GM23338 (cell line): ENCODE data around the gene ABCC9. TPM values are rescaled to one million over a fixed set of nuclear protein-coding genes. Genes with fewer than 3 reads are reported as not detected.

Experiments used
- ATAC-seq: fragments of 200-7000 bp; cut with Tn5 transposase; 3 replicates; pipeline ENCODE4 v1.9.1; 2020
- DNase-seq: peaks from one replicate; pipeline ENCODE4 v3.0.0-alpha.2; 2015; ENCODE audit warnings: low spot score
- H2AFZ ChIP-seq: fragments of 200-600 bp; sonication (generic); 2 replicates; pipeline ENCODE4 v1.8.0; 2016; ENCODE audit warnings: antibody characterized with exemption, mild to moderate bottlenecking, moderate library complexity
- H3F3A ChIP-seq: fragments of 200-600 bp; sonication (generic); replicated peaks from 2 replicates; pipeline ENCODE4 v1.8.0; 2017; ENCODE audit warnings: antibody characterized with exemption, mixed run types, low read depth
- H3K27ac ChIP-seq: fragments of 200-600 bp; sonication (generic); 2 replicates; pipeline ENCODE4 v1.6.1; 2016; ENCODE audit warnings: low read depth
- H3K27me3 ChIP-seq: fragments of 200-600 bp; sonication (generic); 2 replicates; pipeline ENCODE4 v1.8.0; 2016; ENCODE audit warnings: mild to moderate bottlenecking, mixed run types, moderate library complexity; ENCODE audit not compliant: insufficient read depth
- H3K36me3 ChIP-seq: fragments of 200-600 bp; sonication (generic); 2 replicates; pipeline ENCODE4 v1.8.0; 2016; ENCODE audit warnings: mild to moderate bottlenecking; ENCODE audit not compliant: insufficient read depth
- H3K4me1 ChIP-seq: fragments of 200-600 bp; sonication (generic); 2 replicates; pipeline ENCODE4 v1.8.0; 2016; ENCODE audit warnings: mild to moderate bottlenecking, moderate library complexity; ENCODE audit not compliant: insufficient read depth
- H3K4me2 ChIP-seq: fragments of 200-600 bp; sonication (generic); 2 replicates; pipeline ENCODE4 v1.7.1; 2017; ENCODE audit warnings: mixed run types
- H3K4me3 ChIP-seq: fragments of 200-600 bp; sonication (generic); 2 replicates; pipeline ENCODE4 v1.6.1; 2016; ENCODE audit warnings: mixed run types
- H3K79me2 ChIP-seq: fragments of 200-600 bp; sonication (generic); replicated peaks from 2 replicates; pipeline ENCODE4 v1.8.0; 2017; ENCODE audit warnings: mild to moderate bottlenecking; ENCODE audit not compliant: insufficient read depth
- H3K9me2 ChIP-seq: fragments of 200-600 bp; sonication (generic); 2 replicates; pipeline ENCODE4 v1.8.0; 2017; ENCODE audit not compliant: insufficient read depth
- H4K20me1 ChIP-seq: fragments of 200-600 bp; sonication (generic); replicated peaks from 2 replicates; pipeline ENCODE4 v1.8.0; 2017; ENCODE audit warnings: mild to moderate bottlenecking; ENCODE audit not compliant: insufficient read depth
- H3K27ac Mint-ChIP-seq: 2 replicates; pipeline ENCODE4 v1.8.0; 2020; ENCODE audit warnings: inconsistent platforms, mild to moderate bottlenecking, moderate library complexity, mixed read lengths
- H3K27me3 Mint-ChIP-seq: 3 replicates; pipeline ENCODE4 v1.8.0; 2022; ENCODE audit warnings: low read depth, mild to moderate bottlenecking, moderate library complexity, mixed read lengths, inconsistent platforms; ENCODE audit not compliant: insufficient read depth, poor library complexity
- H3K36me3 Mint-ChIP-seq: 3 replicates; pipeline ENCODE4 v1.8.0; 2021; ENCODE audit warnings: low read depth, mild to moderate bottlenecking, inconsistent platforms, moderate library complexity, mixed read lengths
- H3K4me1 Mint-ChIP-seq: 3 replicates; pipeline ENCODE4 v1.8.0; 2020; ENCODE audit warnings: mild to moderate bottlenecking, inconsistent platforms, mixed read lengths
- H3K4me3 Mint-ChIP-seq: 3 replicates; pipeline ENCODE4 v1.8.0; 2021; ENCODE audit warnings: moderate library complexity, mild to moderate bottlenecking, inconsistent platforms, mixed read lengths
- H3K9me3 Mint-ChIP-seq: 3 replicates; pipeline ENCODE4 v1.8.0; 2020; ENCODE audit warnings: moderate library complexity, mild to moderate bottlenecking, inconsistent platforms, mixed read lengths
- ETS1 ChIP-seq: IDR thresholded peaks from 2 replicates; pipeline ENCODE4 v1.6.1; 2016; ENCODE audit warnings: antibody characterized with exemption
- JUNB ChIP-seq: IDR thresholded peaks from one replicate; pipeline ENCODE4 v1.6.1; 2016; ENCODE audit warnings: antibody characterized with exemption; ENCODE audit not compliant: unreplicated experiment
- NANOG ChIP-seq: IDR thresholded peaks from 2 replicates; pipeline ENCODE4 v1.6.1; 2016; ENCODE audit warnings: antibody characterized with exemption, borderline replicate concordance
- ZNF114 ChIP-seq: fragments of 250-450 bp; sonication (Bioruptor Pico); IDR thresholded peaks from 2 replicates; pipeline ENCODE4 v1.5.0; 2020; ENCODE audit warnings: mild to moderate bottlenecking, moderate library complexity
- polyA plus RNA-seq: library from polyadenylated mRNA; unstranded; fragments of >200 nt; fragmentation: Nextera tagmentation; extraction: Ambion mirVana; gene quantifications from 2 replicates; pipeline ENCODE4 v1.2.1, GENCODE V29; 2016
- total RNA-seq: library from RNA; depleted of rRNA; stranded (reverse); fragments of >200 nt; shearing (Covaris generic); gene quantifications from 2 replicates; pipeline ENCODE4 v1.2.3, GENCODE V29; 2014
- TF ChIP-seq, protein P1 (sequence below), 2 experiments: fragments of 200-600 bp in 1 of 2; sonication (generic) in 1 of 2; conservative IDR thresholded peaks; 2 replicates each; pipeline versions ENCODE4 v1.5.1 to v1.6.1; 2016 to 2017; ENCODE audit warnings: antibody characterized with exemption in 2 of 2, low read depth in 2 of 2, mild to moderate bottlenecking in 2 of 2, moderate library complexity in 1 of 2
- TF ChIP-seq, protein P2 (sequence below): fragments of 250-450 bp; sonication (Bioruptor Pico); IDR thresholded peaks from 2 replicates; pipeline ENCODE4 v1.5.0; 2020; ENCODE audit warnings: mild to moderate bottlenecking, moderate library complexity

ABCC9 gene
- total and polyA plus RNA-seq, 2 experiments from 2014 or later, result not detected

DNA sequence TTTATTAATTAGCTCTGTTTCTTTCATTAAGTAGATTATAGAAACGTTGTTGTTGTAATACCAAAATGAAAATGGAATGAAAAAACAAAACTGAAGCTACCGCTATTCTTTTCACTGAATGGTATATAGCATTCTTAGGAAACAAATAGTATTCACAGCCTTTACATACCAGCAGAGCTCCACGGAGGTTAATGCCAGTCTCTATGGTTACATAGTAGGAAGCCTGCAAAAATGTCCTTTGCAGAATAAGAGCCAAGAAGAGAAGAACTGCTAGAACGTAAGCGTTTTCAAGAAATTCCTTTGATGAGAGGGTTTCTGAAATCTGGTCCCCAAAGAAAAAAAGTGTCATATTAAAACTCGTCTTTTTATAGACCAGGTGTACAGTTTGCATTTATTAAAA is 30.6 kb downstream of the ABCC9 start (continued):
- TF ChIP-seq, protein P1, sequence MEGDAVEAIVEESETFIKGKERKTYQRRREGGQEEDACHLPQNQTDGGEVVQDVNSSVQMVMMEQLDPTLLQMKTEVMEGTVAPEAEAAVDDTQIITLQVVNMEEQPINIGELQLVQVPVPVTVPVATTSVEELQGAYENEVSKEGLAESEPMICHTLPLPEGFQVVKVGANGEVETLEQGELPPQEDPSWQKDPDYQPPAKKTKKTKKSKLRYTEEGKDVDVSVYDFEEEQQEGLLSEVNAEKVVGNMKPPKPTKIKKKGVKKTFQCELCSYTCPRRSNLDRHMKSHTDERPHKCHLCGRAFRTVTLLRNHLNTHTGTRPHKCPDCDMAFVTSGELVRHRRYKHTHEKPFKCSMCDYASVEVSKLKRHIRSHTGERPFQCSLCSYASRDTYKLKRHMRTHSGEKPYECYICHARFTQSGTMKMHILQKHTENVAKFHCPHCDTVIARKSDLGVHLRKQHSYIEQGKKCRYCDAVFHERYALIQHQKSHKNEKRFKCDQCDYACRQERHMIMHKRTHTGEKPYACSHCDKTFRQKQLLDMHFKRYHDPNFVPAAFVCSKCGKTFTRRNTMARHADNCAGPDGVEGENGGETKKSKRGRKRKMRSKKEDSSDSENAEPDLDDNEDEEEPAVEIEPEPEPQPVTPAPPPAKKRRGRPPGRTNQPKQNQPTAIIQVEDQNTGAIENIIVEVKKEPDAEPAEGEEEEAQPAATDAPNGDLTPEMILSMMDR (conservative IDR thresholded peaks at IDR 0.05; ENCODE audit: low read depth in 2 of 2), result no peak
- TF ChIP-seq, protein P2, sequence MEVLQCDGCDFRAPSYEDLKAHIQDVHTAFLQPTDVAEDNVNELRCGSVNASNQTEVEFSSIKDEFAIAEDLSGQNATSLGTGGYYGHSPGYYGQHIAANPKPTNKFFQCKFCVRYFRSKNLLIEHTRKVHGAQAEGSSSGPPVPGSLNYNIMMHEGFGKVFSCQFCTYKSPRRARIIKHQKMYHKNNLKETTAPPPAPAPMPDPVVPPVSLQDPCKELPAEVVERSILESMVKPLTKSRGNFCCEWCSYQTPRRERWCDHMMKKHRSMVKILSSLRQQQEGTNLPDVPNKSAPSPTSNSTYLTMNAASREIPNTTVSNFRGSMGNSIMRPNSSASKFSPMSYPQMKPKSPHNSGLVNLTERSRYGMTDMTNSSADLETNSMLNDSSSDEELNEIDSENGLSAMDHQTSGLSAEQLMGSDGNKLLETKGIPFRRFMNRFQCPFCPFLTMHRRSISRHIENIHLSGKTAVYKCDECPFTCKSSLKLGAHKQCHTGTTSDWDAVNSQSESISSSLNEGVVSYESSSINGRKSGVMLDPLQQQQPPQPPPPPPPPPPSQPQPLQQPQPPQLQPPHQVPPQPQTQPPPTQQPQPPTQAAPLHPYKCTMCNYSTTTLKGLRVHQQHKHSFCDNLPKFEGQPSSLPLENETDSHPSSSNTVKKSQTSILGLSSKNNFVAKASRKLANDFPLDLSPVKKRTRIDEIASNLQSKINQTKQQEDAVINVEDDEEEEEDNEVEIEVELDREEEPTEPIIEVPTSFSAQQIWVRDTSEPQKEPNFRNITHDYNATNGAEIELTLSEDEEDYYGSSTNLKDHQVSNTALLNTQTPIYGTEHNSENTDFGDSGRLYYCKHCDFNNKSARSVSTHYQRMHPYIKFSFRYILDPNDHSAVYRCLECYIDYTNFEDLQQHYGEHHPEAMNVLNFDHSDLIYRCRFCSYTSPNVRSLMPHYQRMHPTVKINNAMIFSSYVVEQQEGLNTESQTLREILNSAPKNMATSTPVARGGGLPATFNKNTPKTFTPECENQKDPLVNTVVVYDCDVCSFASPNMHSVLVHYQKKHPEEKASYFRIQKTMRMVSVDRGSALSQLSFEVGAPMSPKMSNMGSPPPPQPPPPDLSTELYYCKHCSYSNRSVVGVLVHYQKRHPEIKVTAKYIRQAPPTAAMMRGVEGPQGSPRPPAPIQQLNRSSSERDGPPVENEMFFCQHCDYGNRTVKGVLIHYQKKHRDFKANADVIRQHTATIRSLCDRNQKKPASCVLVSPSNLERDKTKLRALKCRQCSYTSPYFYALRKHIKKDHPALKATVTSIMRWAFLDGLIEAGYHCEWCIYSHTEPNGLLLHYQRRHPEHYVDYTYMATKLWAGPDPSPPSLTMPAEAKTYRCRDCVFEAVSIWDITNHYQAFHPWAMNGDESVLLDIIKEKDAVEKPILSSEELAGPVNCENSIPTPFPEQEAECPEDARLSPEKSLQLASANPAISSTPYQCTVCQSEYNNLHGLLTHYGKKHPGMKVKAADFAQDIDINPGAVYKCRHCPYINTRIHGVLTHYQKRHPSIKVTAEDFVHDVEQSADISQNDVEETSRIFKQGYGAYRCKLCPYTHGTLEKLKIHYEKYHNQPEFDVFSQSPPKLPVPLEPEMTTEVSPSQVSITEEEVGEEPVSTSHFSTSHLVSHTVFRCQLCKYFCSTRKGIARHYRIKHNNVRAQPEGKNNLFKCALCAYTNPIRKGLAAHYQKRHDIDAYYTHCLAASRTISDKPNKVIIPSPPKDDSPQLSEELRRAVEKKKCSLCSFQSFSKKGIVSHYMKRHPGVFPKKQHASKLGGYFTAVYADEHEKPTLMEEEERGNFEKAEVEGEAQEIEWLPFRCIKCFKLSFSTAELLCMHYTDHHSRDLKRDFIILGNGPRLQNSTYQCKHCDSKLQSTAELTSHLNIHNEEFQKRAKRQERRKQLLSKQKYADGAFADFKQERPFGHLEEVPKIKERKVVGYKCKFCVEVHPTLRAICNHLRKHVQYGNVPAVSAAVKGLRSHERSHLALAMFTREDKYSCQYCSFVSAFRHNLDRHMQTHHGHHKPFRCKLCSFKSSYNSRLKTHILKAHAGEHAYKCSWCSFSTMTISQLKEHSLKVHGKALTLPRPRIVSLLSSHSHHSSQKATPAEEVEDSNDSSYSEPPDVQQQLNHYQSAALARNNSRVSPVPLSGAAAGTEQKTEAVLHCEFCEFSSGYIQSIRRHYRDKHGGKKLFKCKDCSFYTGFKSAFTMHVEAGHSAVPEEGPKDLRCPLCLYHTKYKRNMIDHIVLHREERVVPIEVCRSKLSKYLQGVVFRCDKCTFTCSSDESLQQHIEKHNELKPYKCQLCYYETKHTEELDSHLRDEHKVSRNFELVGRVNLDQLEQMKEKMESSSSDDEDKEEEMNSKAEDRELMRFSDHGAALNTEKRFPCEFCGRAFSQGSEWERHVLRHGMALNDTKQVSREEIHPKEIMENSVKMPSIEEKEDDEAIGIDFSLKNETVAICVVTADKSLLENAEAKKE (CRISPR knock-in tag), result no peak
- TF ChIP-seq ZNF114 (CRISPR knock-in tag) (no peak), NANOG (no peak), JUNB (no peak)

- no peak overlapping the region for H3K27ac ChIP-seq
- Mint-ChIP-seq H3K27me3 (no peaks in the 10 kb centered on the region), H3K9me3 (no peaks in the 10 kb centered on the region; the same call in 2 of the 3 replicates)
Measured at GRCh38 chr12:21907948-21908837, 33.0 kb downstream of the ABCC9 start.

More at GRCh38 chr12:21907948-21908837, 33.0 kb downstream of the ABCC9 start:
- ATAC-seq (no peak), DNase-seq (no peak)
- Mint-ChIP-seq H3K4me3 (no peak overlapping the region), H3K4me1 (peaks cover 14% of the 10 kb centered on the region), H3K36me3 (no peaks in the 10 kb centered on the region), H3K27ac (no peak overlapping the region)
- Histone ChIP-seq H3K27me3 (no peaks in the 10 kb centered on the region), H3F3A (no peaks in the 10 kb centered on the region), H2AFZ (no peak overlapping the region), H3K4me2 (no peak overlapping the region), H3K79me2 (no peaks in the 10 kb centered on the region), H3K4me3 (no peak overlapping the region), H4K20me1 (no peaks in the 10 kb centered on the region), H3K9me2 (no peaks in the 10 kb centered on the region), H3K4me1 (no peaks in the 10 kb centered on the region), H3K36me3 (no peaks in the 10 kb centered on the region)
- TF ChIP-seq ETS1, result no peak
